ENCODE results near the gene GRIK3.

- TF ChIP-seq POLR2A (IDR thresholded peaks at IDR 0.05) = no peak
- TF ChIP-seq, protein P1, sequence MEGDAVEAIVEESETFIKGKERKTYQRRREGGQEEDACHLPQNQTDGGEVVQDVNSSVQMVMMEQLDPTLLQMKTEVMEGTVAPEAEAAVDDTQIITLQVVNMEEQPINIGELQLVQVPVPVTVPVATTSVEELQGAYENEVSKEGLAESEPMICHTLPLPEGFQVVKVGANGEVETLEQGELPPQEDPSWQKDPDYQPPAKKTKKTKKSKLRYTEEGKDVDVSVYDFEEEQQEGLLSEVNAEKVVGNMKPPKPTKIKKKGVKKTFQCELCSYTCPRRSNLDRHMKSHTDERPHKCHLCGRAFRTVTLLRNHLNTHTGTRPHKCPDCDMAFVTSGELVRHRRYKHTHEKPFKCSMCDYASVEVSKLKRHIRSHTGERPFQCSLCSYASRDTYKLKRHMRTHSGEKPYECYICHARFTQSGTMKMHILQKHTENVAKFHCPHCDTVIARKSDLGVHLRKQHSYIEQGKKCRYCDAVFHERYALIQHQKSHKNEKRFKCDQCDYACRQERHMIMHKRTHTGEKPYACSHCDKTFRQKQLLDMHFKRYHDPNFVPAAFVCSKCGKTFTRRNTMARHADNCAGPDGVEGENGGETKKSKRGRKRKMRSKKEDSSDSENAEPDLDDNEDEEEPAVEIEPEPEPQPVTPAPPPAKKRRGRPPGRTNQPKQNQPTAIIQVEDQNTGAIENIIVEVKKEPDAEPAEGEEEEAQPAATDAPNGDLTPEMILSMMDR (IDR thresholded peaks at IDR 0.05) = no peak
Measured at GRCh38 chr1:37040773-37041172, 6.5 kb upstream of the GRIK3 start.
